ENCODE results near the gene CCDC158.
A peak's percentile ranks its signal among the peaks of the same experiment; 100 is the strongest.

The CCDC158 gene

DNA sequence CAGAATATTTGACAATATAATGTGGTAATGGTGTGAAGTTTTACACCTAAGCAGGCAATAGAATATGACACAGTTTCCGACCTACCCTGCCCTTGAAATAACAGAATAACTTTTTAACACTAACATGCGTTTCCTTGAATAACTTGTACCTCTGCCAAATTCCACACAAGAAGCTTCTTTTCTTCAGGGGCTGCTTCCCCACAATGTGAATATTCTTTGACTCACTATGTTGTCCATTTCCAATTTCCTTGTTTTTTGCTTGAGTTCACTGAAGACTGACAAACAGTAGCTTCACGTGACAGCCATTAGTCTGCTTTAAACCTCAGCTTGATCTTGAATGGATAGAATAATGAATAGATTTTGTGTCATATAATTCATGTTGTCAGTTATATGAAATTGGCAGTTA is 28.4 kb upstream of the CCDC158 start:
- no peak overlapping the region for H3K4me3 ChIP-seq (ENCODE audit: low read length in 2 of 2)
- H3K27me3 ChIP-seq (ENCODE audit: control insufficient read depth in 1 of 2, insufficient read depth in 2 of 2, low read length in 2 of 2) = no peaks in the 10 kb centered on the region
- no peaks in the 10 kb centered on the region for H3K9me3 ChIP-seq (ENCODE audit: control insufficient read depth in 2 of 2, low read length in 2 of 2)
- no peak overlapping the region for H3K27ac ChIP-seq (ENCODE audit: low read length)
- H3K36me3 ChIP-seq (ENCODE audit: control insufficient read depth in 2 of 2, insufficient read depth in 2 of 2, low read length in 2 of 2) = no peaks in the 10 kb centered on the region
- no peak overlapping the region for H3K9ac ChIP-seq (ENCODE audit: low read length in 2 of 2)
- peaks cover 14% of the 10 kb centered on the region for H3K4me1 ChIP-seq (ENCODE audit: control insufficient read depth, insufficient read depth, low read length)

DNA sequence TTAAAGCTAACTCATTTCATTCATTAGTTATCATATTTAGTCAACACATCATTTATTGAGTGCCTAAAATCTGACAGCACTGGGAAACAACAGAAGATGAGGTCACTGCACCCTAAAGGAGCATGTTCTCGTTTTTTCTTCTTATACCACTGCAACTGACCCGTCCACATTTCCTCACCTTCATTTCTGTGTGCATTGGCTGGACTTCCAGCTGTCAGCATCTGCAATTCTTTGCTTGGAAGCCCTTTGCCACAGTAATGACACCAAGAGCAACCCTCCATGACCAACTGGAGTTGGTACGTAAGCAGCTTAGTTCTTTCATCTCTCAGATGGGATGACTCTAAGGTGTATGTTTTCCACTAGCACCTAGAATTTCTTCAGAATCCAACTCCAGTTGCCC is 27.3 kb upstream of the CCDC158 start:
- Histone ChIP-seq H3K4me3 (ENCODE audit: low read length in 2 of 2) (no peak overlapping the region), H3K27ac (ENCODE audit: low read length) (no peak overlapping the region), H3K36me3 (ENCODE audit: control insufficient read depth in 2 of 2, insufficient read depth in 2 of 2, low read length in 2 of 2) (no peaks in the 10 kb centered on the region), H3K9ac (ENCODE audit: low read length in 2 of 2) (no peak overlapping the region), H3K9me3 (ENCODE audit: control insufficient read depth in 2 of 2, low read length in 2 of 2) (no peaks in the 10 kb centered on the region), H3K4me1 (ENCODE audit: control insufficient read depth, insufficient read depth, low read length) (peaks cover 14% of the 10 kb centered on the region), H3K27me3 (ENCODE audit: control insufficient read depth in 1 of 2, insufficient read depth in 2 of 2, low read length in 2 of 2) (no peaks in the 10 kb centered on the region)

DNA sequence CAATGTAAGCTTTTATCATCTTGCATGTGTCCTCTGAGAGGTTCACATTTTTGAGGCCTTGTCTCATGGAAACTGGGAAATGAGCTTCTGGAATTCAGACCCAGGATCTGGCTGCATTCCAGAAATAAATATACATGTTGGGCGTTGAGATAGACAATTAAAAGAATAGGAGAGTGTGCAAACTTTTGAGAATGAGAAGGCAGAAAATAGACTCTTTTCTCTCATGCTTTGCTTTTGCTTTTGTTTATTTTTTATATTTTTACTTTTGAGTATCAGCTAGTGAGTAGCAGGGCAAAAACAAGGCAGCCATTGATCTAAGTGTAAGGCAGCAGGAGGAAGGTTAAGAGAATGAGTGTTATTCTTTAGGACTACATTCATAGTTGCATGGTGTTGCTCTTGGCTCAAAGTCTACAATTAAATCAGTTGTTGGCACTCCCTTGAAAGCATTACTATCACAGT is 26.5 kb upstream of the CCDC158 start:
- peaks cover 14% of the 10 kb centered on the region for H3K4me1 ChIP-seq (ENCODE audit: control insufficient read depth, insufficient read depth, low read length)
- no peaks in the 10 kb centered on the region for H3K27me3 ChIP-seq (ENCODE audit: control insufficient read depth in 1 of 2, insufficient read depth in 2 of 2, low read length in 2 of 2)
- H3K4me3 ChIP-seq (ENCODE audit: low read length in 2 of 2) = no peak overlapping the region
- H3K9me3 ChIP-seq (ENCODE audit: control insufficient read depth in 2 of 2, low read length in 2 of 2) = no peaks in the 10 kb centered on the region
- no peak overlapping the region for H3K9ac ChIP-seq (ENCODE audit: low read length in 2 of 2)
- no peak overlapping the region for H3K27ac ChIP-seq (ENCODE audit: low read length)
- H3K36me3 ChIP-seq (ENCODE audit: control insufficient read depth in 2 of 2, insufficient read depth in 2 of 2, low read length in 2 of 2) = no peaks in the 10 kb centered on the region

DNA sequence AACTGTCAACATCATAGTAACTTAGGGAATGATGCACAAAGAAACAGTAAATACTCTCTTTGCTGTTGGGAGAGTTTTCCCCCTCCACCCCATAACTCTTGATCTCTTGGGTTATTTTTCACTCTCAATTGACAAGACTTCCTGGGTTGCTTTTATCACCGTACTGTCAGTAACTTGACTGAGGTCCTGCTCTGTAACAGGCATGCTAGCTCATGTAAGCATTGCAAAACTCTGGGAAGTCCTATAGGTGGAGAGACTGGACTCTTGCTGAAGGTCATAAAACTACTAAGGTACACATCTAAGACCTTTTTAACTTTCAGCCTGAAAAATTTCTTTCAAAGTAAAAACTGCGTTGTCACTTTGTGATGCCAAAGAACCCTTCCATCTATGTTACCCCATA is 25.0 kb upstream of the CCDC158 start:
- H3K4me1 ChIP-seq (ENCODE audit: control insufficient read depth, insufficient read depth, low read length) = peaks cover 14% of the 10 kb centered on the region

DNA sequence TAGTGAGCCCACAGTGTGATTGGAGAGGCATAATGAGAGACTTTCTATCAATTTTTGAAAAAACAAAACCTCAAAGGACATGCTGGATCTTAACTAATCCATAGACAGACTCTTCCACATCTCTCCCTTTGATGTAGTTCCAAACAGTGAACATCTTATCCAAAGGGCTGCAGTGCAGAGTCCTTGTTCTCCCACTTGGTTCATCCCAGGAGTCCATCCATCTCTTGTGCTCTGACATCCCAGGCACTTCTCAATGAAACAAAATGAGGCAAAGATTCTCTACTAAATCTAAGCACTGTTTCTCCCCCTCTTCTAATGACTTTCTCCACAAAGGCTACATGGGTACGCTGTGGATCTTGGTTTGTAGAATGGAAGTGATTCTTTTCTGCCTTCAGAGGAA is 22.4 kb upstream of the CCDC158 start:
- H3K9ac ChIP-seq (ENCODE audit: low read length in 2 of 2) = no peak overlapping the region
- no peaks in the 10 kb centered on the region for H3K36me3 ChIP-seq (ENCODE audit: control insufficient read depth in 2 of 2, insufficient read depth in 2 of 2, low read length in 2 of 2)
- peaks cover 13% of the 10 kb centered on the region for H3K4me1 ChIP-seq (ENCODE audit: control insufficient read depth, insufficient read depth, low read length)
- no peaks in the 10 kb centered on the region for H3K27me3 ChIP-seq (ENCODE audit: control insufficient read depth in 1 of 2, insufficient read depth in 2 of 2, low read length in 2 of 2)
- H3K27ac ChIP-seq (ENCODE audit: low read length) = no peak overlapping the region
- no peak overlapping the region for H3K4me3 ChIP-seq (ENCODE audit: low read length in 2 of 2)
- H3K9me3 ChIP-seq (ENCODE audit: control insufficient read depth in 2 of 2, low read length in 2 of 2) = no peaks in the 10 kb centered on the region

More for the DNA sequence above, 25.0 kb upstream of the CCDC158 start:
- Histone ChIP-seq H3K9ac (ENCODE audit: low read length in 2 of 2) (no peak overlapping the region), H3K36me3 (ENCODE audit: control insufficient read depth in 2 of 2, insufficient read depth in 2 of 2, low read length in 2 of 2) (no peaks in the 10 kb centered on the region), H3K9me3 (ENCODE audit: control insufficient read depth in 2 of 2, low read length in 2 of 2) (no peaks in the 10 kb centered on the region), H3K27me3 (ENCODE audit: control insufficient read depth in 1 of 2, insufficient read depth in 2 of 2, low read length in 2 of 2) (no peaks in the 10 kb centered on the region), H3K27ac (ENCODE audit: low read length) (no peak overlapping the region), H3K4me3 (ENCODE audit: low read length in 2 of 2) (no peak overlapping the region)

DNA sequence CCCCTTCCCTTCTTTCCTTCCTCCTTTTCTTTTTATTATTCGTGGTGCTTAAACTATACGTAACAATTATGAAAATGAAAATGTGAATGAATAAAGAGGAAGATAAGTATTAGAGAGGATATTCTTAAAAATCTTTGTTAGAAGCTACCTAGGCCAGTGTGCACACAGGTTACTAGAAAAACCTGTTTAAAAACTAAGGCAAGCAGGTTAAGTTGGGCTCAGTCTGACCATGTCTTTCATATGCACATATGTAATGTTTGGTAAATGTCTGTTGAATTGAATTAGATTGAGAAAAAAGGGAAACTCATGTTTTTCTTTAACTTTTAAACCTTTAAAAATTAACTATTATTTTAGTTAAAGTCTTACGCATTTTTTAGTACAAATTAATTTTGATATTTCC is 21.9 kb upstream of the CCDC158 start:
- Histone ChIP-seq H3K4me3 (ENCODE audit: low read length in 2 of 2) (no peak overlapping the region), H3K36me3 (ENCODE audit: control insufficient read depth in 2 of 2, insufficient read depth in 2 of 2, low read length in 2 of 2) (no peaks in the 10 kb centered on the region), H3K9ac (ENCODE audit: low read length in 2 of 2) (no peak overlapping the region), H3K4me1 (ENCODE audit: control insufficient read depth, insufficient read depth, low read length) (peaks cover 10% of the 10 kb centered on the region), H3K27me3 (ENCODE audit: control insufficient read depth in 1 of 2, insufficient read depth in 2 of 2, low read length in 2 of 2) (no peaks in the 10 kb centered on the region), H3K27ac (ENCODE audit: low read length) (no peak overlapping the region), H3K9me3 (ENCODE audit: control insufficient read depth in 2 of 2, low read length in 2 of 2) (no peaks in the 10 kb centered on the region)

DNA sequence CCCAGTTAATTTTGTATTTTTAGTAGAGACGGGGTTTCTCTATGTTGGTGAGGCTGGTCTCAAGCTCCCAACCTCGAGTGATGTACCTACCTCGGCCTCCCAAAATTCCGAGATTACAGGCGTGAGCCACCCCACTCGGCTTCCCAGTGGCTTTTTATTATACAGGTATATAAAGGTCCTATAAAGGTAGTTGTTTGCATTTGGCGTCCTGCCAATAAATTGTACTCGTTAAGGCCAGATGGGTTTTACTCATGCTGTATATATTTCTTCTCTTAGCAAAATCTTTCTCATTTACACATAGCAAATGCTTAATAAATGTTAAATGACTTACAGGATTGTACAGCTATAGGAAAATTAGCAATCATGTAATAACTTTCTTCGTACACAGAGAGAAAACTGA is 20.9 kb upstream of the CCDC158 start:
- Histone ChIP-seq H3K9me3 (ENCODE audit: control insufficient read depth in 2 of 2, low read length in 2 of 2) (no peaks in the 10 kb centered on the region), H3K27ac (ENCODE audit: low read length) (no peak overlapping the region), H3K4me1 (ENCODE audit: control insufficient read depth, insufficient read depth, low read length) (peaks cover 3% of the 10 kb centered on the region), H3K36me3 (ENCODE audit: control insufficient read depth in 2 of 2, insufficient read depth in 2 of 2, low read length in 2 of 2) (no peaks in the 10 kb centered on the region), H3K27me3 (ENCODE audit: control insufficient read depth in 1 of 2, insufficient read depth in 2 of 2, low read length in 2 of 2) (no peaks in the 10 kb centered on the region), H3K4me3 (ENCODE audit: low read length in 2 of 2) (no peak overlapping the region), H3K9ac (ENCODE audit: low read length in 2 of 2) (no peak overlapping the region)

DNA sequence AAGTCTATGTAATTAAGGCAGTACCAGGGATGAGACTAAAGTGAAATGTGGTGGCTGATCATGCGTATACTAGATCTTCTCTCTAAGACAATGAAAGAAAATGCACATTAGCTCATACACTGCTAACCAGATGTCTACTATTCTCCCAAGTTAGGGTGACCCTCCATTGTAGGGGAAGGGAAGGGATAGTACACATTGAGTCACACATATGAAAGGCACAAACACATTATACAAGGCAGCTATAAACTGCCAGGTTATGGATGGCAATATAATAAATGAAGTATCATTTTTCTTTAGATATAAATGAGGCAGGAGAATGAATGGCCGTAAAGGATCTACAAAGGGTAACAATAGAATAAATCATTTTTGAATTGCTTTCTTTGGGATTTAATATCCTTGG is 18.6 kb upstream of the CCDC158 start:
- no peak overlapping the region for H3K4me3 ChIP-seq (ENCODE audit: low read length in 2 of 2)
- H3K27me3 ChIP-seq (ENCODE audit: control insufficient read depth in 1 of 2, insufficient read depth in 2 of 2, low read length in 2 of 2) = no peaks in the 10 kb centered on the region
- no peak overlapping the region for H3K9ac ChIP-seq (ENCODE audit: low read length in 2 of 2)
- no peaks in the 10 kb centered on the region for H3K36me3 ChIP-seq (ENCODE audit: control insufficient read depth in 2 of 2, insufficient read depth in 2 of 2, low read length in 2 of 2)
- H3K9me3 ChIP-seq (ENCODE audit: control insufficient read depth in 2 of 2, low read length in 2 of 2) = no peaks in the 10 kb centered on the region
- H3K4me1 ChIP-seq (ENCODE audit: control insufficient read depth, insufficient read depth, low read length) = no peaks in the 10 kb centered on the region
- no peak overlapping the region for H3K27ac ChIP-seq (ENCODE audit: low read length)

DNA sequence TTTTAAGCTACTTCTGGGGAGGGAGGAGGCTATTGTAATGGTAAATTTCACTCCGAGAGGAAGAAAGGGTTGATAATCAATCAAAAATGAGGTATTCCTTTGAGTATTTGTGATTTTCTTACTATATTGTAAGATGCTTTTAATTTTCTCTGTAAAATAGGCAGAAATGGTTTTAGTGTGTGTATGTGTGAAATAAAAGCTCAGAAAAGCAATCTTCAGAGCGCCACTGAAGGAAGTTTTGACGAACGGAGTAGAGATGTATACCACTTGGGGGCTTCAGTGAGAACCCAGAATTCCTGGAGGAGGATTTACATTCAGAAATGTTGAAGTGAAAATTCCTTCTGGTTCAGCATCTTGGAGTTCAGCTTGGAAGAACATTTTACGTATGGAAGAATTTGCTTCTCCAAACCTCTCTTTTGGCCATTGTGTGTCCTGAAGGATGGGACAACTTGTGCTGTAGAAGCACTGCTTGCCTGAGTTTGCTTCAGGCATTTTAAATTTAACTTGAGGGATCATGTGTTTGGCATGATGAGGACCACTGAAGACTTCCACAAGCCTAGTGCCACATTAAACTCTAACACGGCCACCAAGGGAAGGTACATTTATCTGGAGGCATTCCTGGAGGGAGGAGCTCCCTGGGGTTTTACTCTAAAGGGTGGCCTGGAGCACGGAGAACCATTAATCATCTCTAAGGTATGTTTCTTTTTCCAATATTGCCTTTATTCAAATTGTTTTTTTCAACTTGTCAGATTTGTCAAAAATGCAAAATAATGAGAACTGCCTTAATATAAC is 14.8 kb upstream of the CCDC158 start:
- H3K27ac ChIP-seq (ENCODE audit: low read length) = no peak overlapping the region
- H3K9ac ChIP-seq (ENCODE audit: low read length in 2 of 2) = peak overlapping the region in 1 of 2 donors; percentile 14
- no peaks in the 10 kb centered on the region for H3K27me3 ChIP-seq (ENCODE audit: control insufficient read depth in 1 of 2, insufficient read depth in 2 of 2, low read length in 2 of 2)
- H3K4me3 ChIP-seq (ENCODE audit: low read length in 2 of 2) = peak overlapping the region; percentile 1 to 30
- no peaks in the 10 kb centered on the region for H3K4me1 ChIP-seq (ENCODE audit: control insufficient read depth, insufficient read depth, low read length)
- H3K9me3 ChIP-seq (ENCODE audit: control insufficient read depth in 2 of 2, low read length in 2 of 2) = no peaks in the 10 kb centered on the region
- H3K36me3 ChIP-seq (ENCODE audit: control insufficient read depth in 2 of 2, insufficient read depth in 2 of 2, low read length in 2 of 2) = no peaks in the 10 kb centered on the region

DNA sequence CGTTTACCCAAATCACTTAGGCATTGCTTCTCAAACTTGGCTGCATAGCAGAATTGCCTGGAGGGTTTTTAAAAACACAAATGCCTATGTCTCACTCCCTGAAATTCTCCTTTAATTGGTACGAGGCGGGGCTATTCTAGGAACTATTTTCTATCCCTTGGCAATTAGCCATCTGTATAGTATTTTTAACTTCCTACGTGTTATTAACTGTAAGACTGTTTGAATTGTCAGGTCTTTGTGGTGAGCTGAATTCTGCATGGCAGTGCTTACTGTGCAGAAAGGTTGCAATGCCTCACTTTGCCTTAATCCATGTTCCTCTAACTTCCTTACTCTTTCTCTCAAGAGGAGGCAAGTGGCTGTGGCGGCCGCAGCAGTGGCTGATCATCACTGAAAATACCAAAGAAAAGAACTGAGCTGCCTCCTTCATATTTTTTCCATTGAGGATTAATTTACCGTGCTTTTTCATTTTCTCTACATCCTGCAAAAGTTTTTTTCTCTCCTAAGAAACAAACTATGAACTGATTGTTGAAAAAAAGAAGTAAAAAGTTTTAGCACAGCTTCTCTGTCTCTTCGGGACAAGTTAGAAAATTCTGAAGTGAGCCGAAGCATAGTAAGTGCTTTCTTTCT is 14.1 kb upstream of the CCDC158 start, which contains the start of gene SHROOM3:
TSS of gene SHROOM3 (plus strand) at position 329 of the 627 bp plus-strand sequence. CDS start 824 bp downstream, outside the sequence.
- peak within 1 kb of the TSS; percentile 1 to 30 for H3K4me3 ChIP-seq (ENCODE audit: low read length in 2 of 2)
- H3K9ac ChIP-seq (ENCODE audit: low read length in 2 of 2) = peak within 1 kb of the TSS in 1 of 2 donors; percentile 14
- H3K4me1 ChIP-seq (ENCODE audit: control insufficient read depth, insufficient read depth, low read length) = no peaks in the 10 kb centered on the region
- H3K9me3 ChIP-seq (ENCODE audit: control insufficient read depth in 2 of 2, low read length in 2 of 2) = no peaks in the 10 kb centered on the region
- H3K36me3 ChIP-seq (ENCODE audit: control insufficient read depth in 2 of 2, insufficient read depth in 2 of 2, low read length in 2 of 2) = no peaks in the 10 kb centered on the region
- no peak within 1 kb of the TSS for H3K27ac ChIP-seq (ENCODE audit: low read length)
- no peaks in the 10 kb centered on the region for H3K27me3 ChIP-seq (ENCODE audit: control insufficient read depth in 1 of 2, insufficient read depth in 2 of 2, low read length in 2 of 2)

Data from stomach smooth muscle (tissue), 2 donors.